Ovary (tissue), 9 donors: ENCODE results near the gene ALG14. TPM values are rescaled to one million over a fixed set of nuclear protein-coding genes. Genes with fewer than 3 reads are reported as not detected.

Experiments
- DNase-seq, 5 donors: peaks; one replicate each; pipeline ENCODE4 v3.0.0-alpha.2; 2019 to 2020
- H3K27ac ChIP-seq, 2 donors: fragments of 200-600 bp; one replicate each; pipeline versions ENCODE4 v1.5.1 to v1.8.0; 2019 to 2022
- H3K27me3 ChIP-seq: fragments of 200-600 bp; one replicate; pipeline ENCODE4 v1.8.0; 2022
- H3K36me3 ChIP-seq: fragments of 200-600 bp; sonication (generic); one replicate; pipeline ENCODE4 v1.5.1; 2019
- H3K4me1 ChIP-seq: one replicate; pipeline ENCODE4 v1.8.1; 2013; ENCODE audit warnings: mild to moderate bottlenecking, moderate library complexity; ENCODE audit not compliant: insufficient read depth
- H3K4me3 ChIP-seq: fragments of 200-600 bp; sonication (generic); one replicate; pipeline ENCODE4 v1.5.1; 2017
- H3K9me3 ChIP-seq, 2 donors: fragments of 200-600 bp in 1 of 2; sonication (generic) in 1 of 2; one replicate each; pipeline versions ENCODE4 v1.5.1 to v1.8.1; 2013 to 2019; ENCODE audit warnings: mild to moderate bottlenecking in 1 of 2, moderate library complexity in 1 of 2
- EP300 ChIP-seq: sonication (generic); formaldehyde crosslinking; IDR thresholded peaks from one replicate; pipeline ENCODE4 v1.6.1; 2017; ENCODE audit warnings: antibody characterized with exemption
- POLR2A ChIP-seq: fragments of 450-650 bp; IDR thresholded peaks from one replicate; pipeline ENCODE4 v1.6.1; 2017; ENCODE audit warnings: antibody characterized with exemption, mild to moderate bottlenecking, moderate library complexity
- WGBS, 3 donors: extraction: QIAGEN DNeasy Blood & Tissue Kit in 1 of 3; methylation state at CpG; one replicate each; pipeline versions ENCODE4 v1.1.5 to v1.1.7; 2013 to 2017; 5-methylcytosine and 5-hydroxymethylcytosine counted together
- intact Hi-C, 4 donors: fragments of 100-400 bp; cut with DNase I; formaldehyde crosslinking; loops; one replicate each; pipeline versions ENCODE4 v1.11.0 to v1.15.1; 2022 to 2023
- polyA plus RNA-seq, 2 donors: library from polyadenylated mRNA; stranded (reverse); fragments of 200-250 nt in 1 of 2; fragments of 350-450 nt in 1 of 2; fragmentation: Illumina TruSeq in 1 of 2; extraction: RNeasy Lipid Tissue Mini Kit (QIAGEN cat#74804) in 1 of 2; gene quantifications; one replicate each; pipeline ENCODE4 v1.2.3, GENCODE V29; 2013 to 2014
- total RNA-seq, 7 donors: library from RNA; depleted of rRNA in 2 of 7; stranded (reverse); fragments of >200 nt in 2 of 7; fragmentation: NEBNext Ultra II Directional in 3 of 7; extraction: Animal tissue kit (Norgen Biotek cat#: 25700) in 3 of 7; gene quantifications; one replicate each; pipeline versions ENCODE4 v1.1.0 to v1.2.4, GENCODE V29; 2016 to 2023
- TF ChIP-seq, protein P1 (sequence below), 3 donors: fragments of 450-650 bp in 2 of 3; fragments of 200-600 bp in 1 of 3; IDR thresholded peaks; one replicate each; pipeline versions ENCODE4 v1.5.1 to v1.8.0; 2016 to 2022; ENCODE audit warnings: antibody characterized with exemption in 3 of 3, mild to moderate bottlenecking in 1 of 3
- donor health status: DM: no; HTN: no; CAD: no; lungs with moderate emphysema.
- donor health status: DM: no; HTN: no; CAD: no.
- donor health status: Bipolar disorder and iron deficiency.
- donor health status: DM: yes; HTN: yes; CAD: no.
- donor health status: DM: no; HTN: no; CAD: no.
- donor health status: DM: yes; HTN: yes; CAD: no.

Gene ALG14
- total and polyA plus RNA-seq, 9 donors = 1.2 to 16.3 (median 3.6) TPM

DNA sequence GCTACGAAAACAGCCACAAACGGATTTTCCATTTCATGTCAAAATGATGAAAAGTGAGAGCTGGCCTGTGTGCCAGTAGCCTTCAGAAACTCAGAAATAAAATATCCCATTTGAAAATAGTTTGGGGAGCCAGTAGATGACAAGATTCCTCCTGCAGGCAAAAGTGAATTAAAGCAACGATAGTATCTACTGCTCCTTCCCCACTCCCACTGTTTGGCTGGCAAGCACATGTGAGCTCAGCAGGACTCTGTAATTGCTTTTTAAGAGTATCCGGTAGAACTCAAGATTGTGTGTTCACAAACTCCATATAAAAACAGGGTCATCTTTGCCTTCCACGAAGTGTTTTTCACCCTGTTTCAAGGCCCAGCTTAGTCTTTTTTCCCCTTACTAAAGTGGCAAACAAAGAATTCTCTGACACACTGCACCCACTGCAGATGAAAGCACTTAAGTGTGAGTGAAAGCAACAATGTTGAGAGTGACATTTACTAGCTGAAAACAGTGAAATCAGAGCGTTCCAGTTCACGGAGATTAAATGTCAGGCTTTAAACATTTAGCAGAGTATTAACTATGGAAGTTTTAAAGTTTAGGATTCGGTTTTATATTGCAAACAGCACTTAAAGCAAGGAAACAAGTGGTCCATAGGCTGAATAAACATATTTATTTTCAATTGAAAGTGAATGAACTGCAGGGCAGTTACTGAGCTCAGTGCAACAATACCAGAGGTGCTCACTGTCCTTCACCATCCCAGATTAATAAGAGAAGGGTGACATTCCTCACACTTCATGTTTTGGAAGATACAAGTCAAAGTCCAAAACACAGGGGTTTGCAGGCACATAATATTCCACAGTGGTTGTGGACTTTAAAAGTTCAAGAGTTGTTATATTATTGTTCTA lies 70.0 kb downstream of the ALG14 start:
- intact Hi-C loops = no loop called here
- no peak for TF ChIP-seq EP300
- no peak for TF ChIP-seq POLR2A
- TF ChIP-seq, protein P1, sequence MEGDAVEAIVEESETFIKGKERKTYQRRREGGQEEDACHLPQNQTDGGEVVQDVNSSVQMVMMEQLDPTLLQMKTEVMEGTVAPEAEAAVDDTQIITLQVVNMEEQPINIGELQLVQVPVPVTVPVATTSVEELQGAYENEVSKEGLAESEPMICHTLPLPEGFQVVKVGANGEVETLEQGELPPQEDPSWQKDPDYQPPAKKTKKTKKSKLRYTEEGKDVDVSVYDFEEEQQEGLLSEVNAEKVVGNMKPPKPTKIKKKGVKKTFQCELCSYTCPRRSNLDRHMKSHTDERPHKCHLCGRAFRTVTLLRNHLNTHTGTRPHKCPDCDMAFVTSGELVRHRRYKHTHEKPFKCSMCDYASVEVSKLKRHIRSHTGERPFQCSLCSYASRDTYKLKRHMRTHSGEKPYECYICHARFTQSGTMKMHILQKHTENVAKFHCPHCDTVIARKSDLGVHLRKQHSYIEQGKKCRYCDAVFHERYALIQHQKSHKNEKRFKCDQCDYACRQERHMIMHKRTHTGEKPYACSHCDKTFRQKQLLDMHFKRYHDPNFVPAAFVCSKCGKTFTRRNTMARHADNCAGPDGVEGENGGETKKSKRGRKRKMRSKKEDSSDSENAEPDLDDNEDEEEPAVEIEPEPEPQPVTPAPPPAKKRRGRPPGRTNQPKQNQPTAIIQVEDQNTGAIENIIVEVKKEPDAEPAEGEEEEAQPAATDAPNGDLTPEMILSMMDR (IDR thresholded peaks at IDR 0.05) = no peak

DNA sequence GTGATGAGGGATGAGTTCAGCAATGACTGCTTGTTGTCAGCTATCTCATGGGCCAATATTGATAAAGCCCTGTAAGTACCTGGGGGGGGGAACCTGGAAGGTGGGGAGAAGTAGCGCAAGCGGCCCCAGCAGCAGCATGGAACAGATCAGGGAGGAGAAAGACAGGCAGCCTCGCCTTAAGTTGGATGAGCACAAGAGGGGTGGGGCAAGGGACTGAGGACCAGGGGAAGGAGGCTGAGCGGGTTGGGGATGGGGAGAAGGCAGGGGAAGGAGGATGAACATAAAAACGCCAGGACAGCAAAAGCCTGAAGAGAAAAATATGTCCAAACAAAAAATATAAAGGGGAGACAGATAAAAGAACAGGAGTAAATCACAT lies 70.6 kb downstream of the ALG14 start:
- Histone ChIP-seq H3K36me3 (no peaks in the 10 kb centered on the region), H3K27ac (peak overlapping the region; percentile 13 to 66), H3K4me3 (no peak overlapping the region), H3K4me1 (peaks cover 5% of the 10 kb centered on the region), H3K9me3 (no peaks in the 10 kb centered on the region), H3K27me3 (no peaks in the 10 kb centered on the region)
- TF ChIP-seq, protein P1 (IDR thresholded peaks at IDR 0.05) = no peak
- TF ChIP-seq POLR2A (no peak), EP300 (no peak)
- peak in 3 of 5 donors; percentile 27 to 36 (median 28) for DNase-seq
- WGBS, 3 donors = 18 to 23% (median 19%) methylated on average over 5 of the region's 5 CpGs
- intact Hi-C loops = no loop called here

More for the DNA sequence above, 70.0 kb downstream of the ALG14 start:
- Histone ChIP-seq H3K4me3 (no peak overlapping the region), H3K27me3 (no peaks in the 10 kb centered on the region), H3K27ac (peak overlapping the region; percentile 13 to 66), H3K36me3 (no peaks in the 10 kb centered on the region), H3K9me3 (no peaks in the 10 kb centered on the region), H3K4me1 (peaks cover 5% of the 10 kb centered on the region)
- peak in 3 of 5 donors; percentile 36 to 44 (median 41) for DNase-seq
- WGBS, 3 donors = 6 to 7% (median 7%) methylated on average over 8 of the region's 8 CpGs

DNA sequence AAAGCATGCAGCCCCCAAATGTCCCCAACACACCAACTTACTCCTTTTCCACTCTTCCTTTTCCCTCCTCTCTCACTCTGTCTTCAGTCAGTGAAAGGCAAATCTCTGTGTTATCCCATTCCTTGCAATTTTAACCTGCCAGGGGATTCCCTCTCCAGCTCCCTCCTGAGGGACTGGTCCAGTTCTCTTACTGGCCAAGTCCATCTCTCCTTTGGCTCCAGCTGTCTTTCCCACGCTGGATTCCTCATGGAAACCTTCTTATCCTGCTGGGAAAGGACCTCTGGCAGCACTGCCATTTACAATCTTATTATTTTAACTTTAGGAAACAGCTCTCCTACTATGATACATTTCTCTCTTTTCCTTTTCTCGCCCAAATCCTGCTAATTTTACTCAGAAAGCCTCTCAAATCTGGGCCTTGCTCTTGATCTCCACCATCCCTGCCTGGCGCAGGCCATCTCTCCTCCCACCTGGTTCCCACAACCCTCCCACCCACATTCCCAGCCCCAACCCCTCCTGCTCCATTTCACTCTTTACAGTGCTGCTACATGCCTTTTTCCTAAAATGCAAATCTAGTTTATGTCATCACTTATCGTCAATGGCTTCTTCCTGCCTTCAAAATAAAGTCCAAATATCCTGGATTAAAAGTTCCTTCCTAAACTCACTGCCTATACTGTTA lies 73.2 kb downstream of the ALG14 start:
- H3K27me3 ChIP-seq = no peaks in the 10 kb centered on the region
- H3K9me3 ChIP-seq = no peaks in the 10 kb centered on the region
- intact Hi-C loops = no loop called here
- no peaks in the 10 kb centered on the region for H3K36me3 ChIP-seq
- no peak for DNase-seq
- H3K4me3 ChIP-seq = no peak overlapping the region
- no peak for TF ChIP-seq EP300
- TF ChIP-seq POLR2A = no peak
- TF ChIP-seq, protein P1 (IDR thresholded peaks at IDR 0.05) = no peak
- H3K27ac ChIP-seq = no peak overlapping the region
- H3K4me1 ChIP-seq = peaks cover 5% of the 10 kb centered on the region
- 55 to 74% (median 72%) methylated on average over 4 of the region's 4 CpGs for WGBS, 3 donors

DNA sequence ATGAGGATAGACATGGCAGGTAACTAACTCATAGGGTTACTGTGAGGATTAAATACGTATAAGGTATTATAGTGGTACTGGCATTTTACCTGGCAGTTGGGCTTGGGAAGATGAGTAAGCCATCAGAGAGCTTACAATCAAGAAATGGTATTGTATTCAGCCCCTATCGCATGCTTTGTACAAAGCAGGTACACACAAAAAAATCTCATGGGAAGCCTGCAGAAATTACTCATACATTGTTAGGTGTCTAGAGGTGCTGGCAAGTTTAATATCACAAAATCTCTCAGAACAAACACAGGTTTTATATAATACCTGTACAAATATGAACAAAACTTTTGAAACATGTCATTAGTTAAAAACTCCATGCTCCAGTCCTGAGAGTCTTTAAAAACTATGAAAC lies 74.0 kb downstream of the ALG14 start:
- WGBS, 3 donors = 95 to 98% (median 95%) methylated on average over 2 of the region's 2 CpGs
- intact Hi-C loops = no loop called here
- Histone ChIP-seq H3K9me3 (no peaks in the 10 kb centered on the region), H3K4me1 (peaks cover 5% of the 10 kb centered on the region), H3K4me3 (no peak overlapping the region), H3K27ac (no peak overlapping the region), H3K27me3 (no peaks in the 10 kb centered on the region), H3K36me3 (no peaks in the 10 kb centered on the region)
- no peak for DNase-seq
- TF ChIP-seq POLR2A = no peak
- no peak for TF ChIP-seq EP300
- TF ChIP-seq, protein P1 (IDR thresholded peaks at IDR 0.05) = no peak
